ENCODE measurements around the gene CFAP119. TPM values are rescaled to one million over a fixed set of nuclear protein-coding genes. Genes with fewer than 3 reads are reported as not detected.
"Not testable (repeated sequence)": the region's sequence is repeated elsewhere in the genome, so short reads cannot be mapped to it uniquely, and the experiment has no call there.

The CFAP119 gene
- polyA plus RNA-seq (2013, experiment 1 of 2), result 3.4 TPM
- 2.5 TPM for polyA plus RNA-seq (2013, experiment 2 of 2)

DNA sequence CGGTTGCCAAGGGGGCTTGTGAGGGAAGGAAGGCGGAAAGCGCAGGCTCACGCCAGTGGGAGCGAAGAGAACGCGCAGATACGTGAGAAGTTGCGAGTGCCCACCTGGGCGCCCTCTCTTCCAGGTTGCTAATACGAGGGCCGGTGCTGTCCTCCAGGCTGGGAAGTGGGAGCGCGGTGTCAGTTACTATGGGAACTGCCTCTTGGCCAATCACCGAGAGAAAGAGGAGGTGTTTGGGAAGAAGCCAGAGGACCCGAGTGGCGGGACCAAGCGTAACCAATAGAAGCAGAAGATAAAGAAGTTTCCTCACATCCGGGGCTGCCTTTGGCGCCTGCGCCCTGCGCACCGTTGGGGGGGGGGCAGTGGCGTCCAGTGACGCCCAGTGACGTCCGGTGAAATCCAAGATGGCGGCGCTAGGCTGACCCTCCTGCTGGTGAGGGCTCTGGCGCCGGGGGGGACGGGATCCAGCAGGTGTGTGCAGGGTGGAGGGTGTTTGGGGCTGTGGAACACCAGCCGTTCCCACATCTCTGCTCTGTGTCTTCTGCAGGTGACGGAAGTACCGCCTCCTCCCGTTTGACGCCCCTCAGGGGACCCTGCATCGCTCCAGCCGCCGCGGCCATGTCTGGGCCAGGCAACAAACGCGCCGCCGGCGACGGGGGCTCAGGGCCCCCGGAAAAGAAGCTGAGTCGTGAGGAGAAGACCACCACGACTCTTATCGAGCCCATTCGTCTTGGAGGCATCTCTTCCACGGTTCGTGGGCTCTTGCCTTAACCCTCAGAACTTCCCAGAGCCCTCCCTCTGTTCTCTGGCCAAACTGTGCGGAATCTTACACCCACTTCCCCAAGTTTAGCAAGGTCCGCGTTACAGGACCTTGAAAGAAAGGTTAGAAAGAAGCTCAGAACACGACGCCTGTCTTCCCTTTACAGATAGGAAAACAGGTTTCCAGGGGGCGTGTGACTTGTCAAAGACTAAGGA is at the start of gene CFAP119, which contains the start of gene RNF40:
Gene CFAP119 (minus strand): TSS at position 135 of the 975 bp plus-strand sequence. CDS start 314 bp downstream, outside the sequence.
Gene RNF40 (plus strand): TSS at position 395 of the 975 bp plus-strand sequence. CDS start 224 bp downstream, at position 619.
- Histone ChIP-seq H2BK15ac (replicated peaks; ENCODE audit: low read depth) (no peak within 1 kb of the TSS), H3K36me3 (ENCODE audit: control insufficient read depth, insufficient read depth, low read length) (peaks cover 16% of the 10 kb centered on the region), H3K4me3 (ENCODE audit: low read length) (peak within 1 kb of the TSS; percentile 97), H3K4ac (ENCODE audit: low read depth, low read length) (no peak within 1 kb of the TSS), H3K23ac (ENCODE audit: low read length) (no peak within 1 kb of the TSS), H2AK5ac (ENCODE audit: low read length) (peak within 1 kb of the TSS; percentile 73), H3K4me1 (ENCODE audit: control insufficient read depth, low read depth, low read length) (no peaks in the 10 kb centered on the region), H3K27me3 (ENCODE audit: insufficient read depth, low read length, poor library complexity) (no peaks in the 10 kb centered on the region), H4K8ac (ENCODE audit: low read depth, low read length) (no peak within 1 kb of the TSS), H3K9ac (ENCODE audit: low read length) (peak within 1 kb of the TSS; percentile 98), H2BK120ac (ENCODE audit: low read depth, low read length) (no peak within 1 kb of the TSS), H3K79me2 (ENCODE audit: control insufficient read depth, insufficient read depth, low read length) (peaks cover 15% of the 10 kb centered on the region), H3K27ac (ENCODE audit: low read depth, low read length) (peak within 1 kb of the TSS; percentile 45), H3K18ac (ENCODE audit: low read length) (no peak within 1 kb of the TSS), H3K4me2 (ENCODE audit: low read length) (peak within 1 kb of the TSS; percentile 99), H4K5ac (ENCODE audit: low read length) (no peak within 1 kb of the TSS), H2BK5ac (ENCODE audit: low read length) (no peak within 1 kb of the TSS), H3K56ac (ENCODE audit: low read length) (peak within 1 kb of the TSS; percentile 100), H3K79me1 (ENCODE audit: low read length) (peaks cover 16% of the 10 kb centered on the region)
- no CpG with 5 or more reads among the region's 60 CpGs for WGBS (ENCODE audit: extremely low coverage, insufficient coverage, low lambda C conversion rate)
- DNase-seq, result peak; percentile 99

DNA sequence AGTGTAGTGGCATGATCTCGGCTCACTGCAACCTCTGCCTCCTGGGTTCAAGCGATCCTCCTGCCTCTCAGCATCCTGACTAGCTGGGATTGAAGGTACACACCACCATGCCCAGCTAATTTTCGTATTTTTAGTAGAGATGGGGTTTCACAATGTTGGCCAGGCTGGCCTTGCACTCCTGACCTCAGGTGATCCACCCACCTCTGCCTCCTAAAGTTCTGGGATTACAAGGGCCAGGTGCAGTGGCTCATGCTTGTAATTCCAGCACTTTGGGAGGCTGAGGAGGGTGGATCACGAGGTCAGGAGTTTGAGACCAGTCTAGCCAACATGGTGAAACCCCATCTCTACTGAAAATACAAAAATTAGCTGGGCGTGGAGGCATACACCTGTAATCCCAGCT is 47.8 kb upstream of the CFAP119 start:
- H3K36me3 ChIP-seq (ENCODE audit: control insufficient read depth, insufficient read depth, low read length); H3K4me2 ChIP-seq (ENCODE audit: low read length); H3K79me2 ChIP-seq (ENCODE audit: control insufficient read depth, insufficient read depth, low read length); H2BK5ac ChIP-seq (ENCODE audit: low read length); H3K79me1 ChIP-seq (ENCODE audit: low read length); H3K18ac ChIP-seq (ENCODE audit: low read length); H3K56ac ChIP-seq (ENCODE audit: low read length); H3K4ac ChIP-seq (ENCODE audit: low read depth, low read length); H4K5ac ChIP-seq (ENCODE audit: low read length); H3K27me3 ChIP-seq (ENCODE audit: insufficient read depth, low read length, poor library complexity); H4K8ac ChIP-seq (ENCODE audit: low read depth, low read length); H3K23ac ChIP-seq (ENCODE audit: low read length); H3K4me3 ChIP-seq (ENCODE audit: low read length); H3K27ac ChIP-seq (ENCODE audit: low read depth, low read length); H2BK15ac ChIP-seq (replicated peaks; ENCODE audit: low read depth); DNase-seq; H2AK5ac ChIP-seq (ENCODE audit: low read length); H2BK120ac ChIP-seq (ENCODE audit: low read depth, low read length); H3K4me1 ChIP-seq (ENCODE audit: control insufficient read depth, low read depth, low read length); H3K9ac ChIP-seq (ENCODE audit: low read length): not testable (repeated sequence)
- no CpG with 5 or more reads among the region's 5 CpGs for WGBS (ENCODE audit: extremely low coverage, insufficient coverage, low lambda C conversion rate)

DNA sequence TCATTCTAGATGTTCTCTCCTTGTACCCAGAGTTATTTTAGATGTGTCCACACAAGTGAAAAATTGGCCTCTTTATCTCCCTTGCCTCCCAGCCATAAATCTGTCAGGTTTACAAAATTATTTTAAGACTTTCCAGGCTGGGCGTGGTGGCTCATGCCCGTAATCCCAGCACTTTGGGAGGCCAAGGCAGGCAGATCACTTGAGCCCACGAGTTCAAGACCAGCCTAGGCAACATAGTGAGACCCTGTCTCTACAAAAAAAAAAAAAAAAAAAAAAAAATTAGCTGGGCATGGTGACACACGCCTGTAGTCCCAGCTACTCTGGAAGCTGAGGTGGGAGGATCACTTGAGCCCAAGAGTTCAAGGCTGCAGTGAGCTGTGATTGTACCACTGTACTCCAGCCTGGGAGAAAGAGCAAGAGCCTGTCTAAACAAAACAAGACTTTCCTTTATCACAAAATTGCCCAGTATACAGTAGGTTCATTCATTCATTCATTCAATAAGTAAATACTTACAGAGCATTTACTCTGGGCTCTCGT is 47.1 kb upstream of the CFAP119 start:
- H4K5ac ChIP-seq (ENCODE audit: low read length); H3K9ac ChIP-seq (ENCODE audit: low read length); H3K18ac ChIP-seq (ENCODE audit: low read length); H2BK15ac ChIP-seq (replicated peaks; ENCODE audit: low read depth); H3K27me3 ChIP-seq (ENCODE audit: insufficient read depth, low read length, poor library complexity); H2BK5ac ChIP-seq (ENCODE audit: low read length); H3K79me1 ChIP-seq (ENCODE audit: low read length); H3K56ac ChIP-seq (ENCODE audit: low read length); H3K4me2 ChIP-seq (ENCODE audit: low read length); H2BK120ac ChIP-seq (ENCODE audit: low read depth, low read length); H3K36me3 ChIP-seq (ENCODE audit: control insufficient read depth, insufficient read depth, low read length); DNase-seq; H3K23ac ChIP-seq (ENCODE audit: low read length); H3K4me3 ChIP-seq (ENCODE audit: low read length); H3K27ac ChIP-seq (ENCODE audit: low read depth, low read length); H3K4ac ChIP-seq (ENCODE audit: low read depth, low read length); H2AK5ac ChIP-seq (ENCODE audit: low read length); H3K4me1 ChIP-seq (ENCODE audit: control insufficient read depth, low read depth, low read length); H3K79me2 ChIP-seq (ENCODE audit: control insufficient read depth, insufficient read depth, low read length); H4K8ac ChIP-seq (ENCODE audit: low read depth, low read length): not testable (repeated sequence)
- no CpG with 5 or more reads among the region's 5 CpGs for whole genome bisulfite sequencing (ENCODE audit: extremely low coverage, insufficient coverage, low lambda C conversion rate)

DNA sequence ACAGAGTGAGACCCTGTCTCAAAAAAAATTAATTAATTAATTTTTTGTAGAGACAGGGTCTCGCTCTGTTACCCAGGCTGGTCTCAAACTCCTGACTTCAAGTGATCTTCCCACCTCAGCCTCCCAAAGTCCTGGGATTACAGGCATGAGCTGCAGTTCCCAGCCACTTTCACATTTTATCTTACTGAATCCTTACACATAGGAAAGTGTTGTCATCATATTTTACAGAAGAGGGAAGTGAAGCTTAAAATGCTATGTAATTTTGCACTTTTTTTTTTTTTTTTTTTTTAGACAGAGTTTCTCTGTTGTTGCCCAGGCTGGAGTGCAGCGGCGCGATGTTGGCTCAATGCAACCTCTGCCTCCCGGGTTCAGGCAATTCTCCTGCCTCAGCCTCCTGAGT is 46.3 kb upstream of the CFAP119 start:
- Histone ChIP-seq H2BK5ac (ENCODE audit: low read length) (no peak overlapping the region), H3K18ac (ENCODE audit: low read length) (no peak overlapping the region), H3K27ac (ENCODE audit: low read depth, low read length) (no peak overlapping the region), H3K4me1 (ENCODE audit: control insufficient read depth, low read depth, low read length) (peaks cover 3% of the 10 kb centered on the region), H3K36me3 (ENCODE audit: control insufficient read depth, insufficient read depth, low read length) (no peaks in the 10 kb centered on the region), H3K79me1 (ENCODE audit: low read length) (no peaks in the 10 kb centered on the region), H2AK5ac (ENCODE audit: low read length) (no peak overlapping the region), H3K4me2 (ENCODE audit: low read length) (no peak overlapping the region), H3K79me2 (ENCODE audit: control insufficient read depth, insufficient read depth, low read length) (no peaks in the 10 kb centered on the region), H2BK120ac (ENCODE audit: low read depth, low read length) (no peak overlapping the region), H3K23ac (ENCODE audit: low read length) (no peak overlapping the region), H3K56ac (ENCODE audit: low read length) (no peak overlapping the region), H4K8ac (ENCODE audit: low read depth, low read length) (no peak overlapping the region), H3K27me3 (ENCODE audit: insufficient read depth, low read length, poor library complexity) (no peaks in the 10 kb centered on the region), H3K9ac (ENCODE audit: low read length) (no peak overlapping the region), H3K4ac (ENCODE audit: low read depth, low read length) (no peak overlapping the region), H2BK15ac (replicated peaks; ENCODE audit: low read depth) (no peak overlapping the region), H4K5ac (ENCODE audit: low read length) (no peak overlapping the region), H3K4me3 (ENCODE audit: low read length) (no peak overlapping the region)
- DNase-seq, result no peak
- no CpG with 5 or more reads among the region's 5 CpGs for WGBS (ENCODE audit: extremely low coverage, insufficient coverage, low lambda C conversion rate)

DNA sequence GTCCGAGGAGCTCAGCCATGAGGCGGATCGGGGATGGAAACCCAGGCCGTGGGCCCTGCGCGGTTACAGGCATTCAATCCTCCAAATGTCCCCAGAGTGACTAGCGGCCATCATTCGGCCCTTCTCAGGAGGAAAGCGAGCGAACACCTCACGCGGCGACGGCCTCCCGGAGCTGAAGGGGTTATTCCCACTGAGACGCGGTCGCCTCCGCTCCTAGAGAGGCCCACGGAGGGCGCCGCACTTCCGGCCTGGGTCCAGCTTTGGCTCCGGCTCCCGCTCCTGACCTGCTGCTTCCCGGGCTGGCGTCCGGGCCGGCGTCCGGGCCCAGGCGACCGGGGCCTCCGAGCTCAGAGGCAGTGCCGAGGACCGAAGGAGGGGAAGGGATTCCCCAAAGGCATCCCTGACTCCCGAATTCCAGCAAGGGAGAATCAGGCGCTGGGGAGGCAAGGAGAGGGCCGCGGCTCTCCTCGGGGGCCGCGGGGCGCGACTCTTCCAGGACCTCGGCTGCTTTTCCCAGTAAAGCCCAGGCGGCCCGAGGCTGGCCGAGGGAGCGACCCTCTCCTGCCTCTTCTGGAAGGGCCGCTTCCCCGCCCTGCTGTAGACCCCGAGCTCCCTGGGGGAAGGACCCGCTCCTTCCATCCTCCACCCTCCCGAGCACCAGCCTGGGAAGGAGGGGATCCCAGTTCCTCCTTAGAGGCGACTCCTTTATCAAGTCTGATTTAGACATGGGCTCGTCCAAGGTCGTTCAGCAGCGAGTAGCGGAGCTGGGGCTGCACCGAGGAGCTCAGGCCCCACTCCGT is 43.7 kb upstream of the CFAP119 start:
- Histone ChIP-seq H3K79me2 (ENCODE audit: control insufficient read depth, insufficient read depth, low read length) (no peaks in the 10 kb centered on the region), H2BK120ac (ENCODE audit: low read depth, low read length) (no peak overlapping the region), H3K56ac (ENCODE audit: low read length) (peak overlapping the region; percentile 83), H3K27me3 (ENCODE audit: insufficient read depth, low read length, poor library complexity) (no peaks in the 10 kb centered on the region), H3K36me3 (ENCODE audit: control insufficient read depth, insufficient read depth, low read length) (no peaks in the 10 kb centered on the region), H3K4me3 (ENCODE audit: low read length) (peak overlapping the region; percentile 91), H3K27ac (ENCODE audit: low read depth, low read length) (peak overlapping the region; percentile 88), H3K79me1 (ENCODE audit: low read length) (no peaks in the 10 kb centered on the region), H3K23ac (ENCODE audit: low read length) (peak overlapping the region; percentile 94), H3K9ac (ENCODE audit: low read length) (peak overlapping the region; percentile 93), H2BK5ac (ENCODE audit: low read length) (no peak overlapping the region), H3K18ac (ENCODE audit: low read length) (peak overlapping the region; percentile 62), H3K4me2 (ENCODE audit: low read length) (peak overlapping the region; percentile 99), H3K4me1 (ENCODE audit: control insufficient read depth, low read depth, low read length) (peaks cover 3% of the 10 kb centered on the region), H2AK5ac (ENCODE audit: low read length) (peak overlapping the region; percentile 94), H3K4ac (ENCODE audit: low read depth, low read length) (peak overlapping the region; percentile 74), H2BK15ac (replicated peaks; ENCODE audit: low read depth) (no peak overlapping the region), H4K8ac (ENCODE audit: low read depth, low read length) (peak overlapping the region; percentile 58), H4K5ac (ENCODE audit: low read length) (peak overlapping the region; percentile 81)
- no CpG with 5 or more reads among the region's 62 CpGs for WGBS (ENCODE audit: extremely low coverage, insufficient coverage, low lambda C conversion rate)
- DNase-seq, result peak; percentile 85
